Naive thymus-derived CD4-positive, alpha-beta T cell (primary cell): ENCODE data around the gene KIF20B. TPM values are rescaled to one million over a fixed set of nuclear protein-coding genes. Genes with fewer than 3 reads are reported as not detected.
A peak's percentile ranks its signal among the peaks of the same experiment; 100 is the strongest.
"Not testable (repeated sequence)": the region's sequence is repeated elsewhere in the genome, so short reads cannot be mapped to it uniquely, and the experiment has no call there.

Source experiments
- ATAC-seq: fragments of 150-1000 bp; cut with Tn5 transposase; 2 replicates; pipeline ENCODE4 v1.10.0; 2021; ENCODE audit warnings: mild to moderate bottlenecking, moderate library complexity
- CTCF ChIA-PET: fragments of 350-600 bp; sonication (Branson Sonifier 250); formaldehyde crosslinking; loops from one replicate; lab custom pipeline; 2021; ENCODE audit warnings: antibody characterized with exemption; lab: Charles Lee
- POLR2A ChIA-PET: fragments of 350-600 bp; sonication (Branson Sonifier 250); formaldehyde crosslinking; loops from one replicate; lab custom pipeline; 2021; ENCODE audit warnings: antibody characterized with exemption, inconsistent platforms; lab: Charles Lee
- DNase-seq, 9 donors: peaks; one replicate each; pipeline versions ENCODE4 v3.0.0 to v3.0.0-alpha.2; 2020 to 2022; ENCODE audit warnings: mixed read lengths in 1 of 9
- H3K27ac ChIP-seq: one replicate; pipeline ENCODE4 v1.7.0; 2013; ENCODE audit warnings: mild to moderate bottlenecking, low read depth, low read length, moderate library complexity
- H3K27me3 ChIP-seq, 2 donors: one replicate each; pipeline ENCODE4 v1.7.0; 2013; ENCODE audit warnings: low read length in 2 of 2, mild to moderate bottlenecking in 2 of 2, moderate library complexity in 2 of 2; ENCODE audit not compliant: control insufficient read depth in 2 of 2, insufficient read depth in 2 of 2
- H3K36me3 ChIP-seq, 3 experiments: 1 replicate in 2 of 3; 2 replicates in 1 of 3; pipeline ENCODE4 v1.7.0; 2013; ENCODE audit warnings: low read length in 3 of 3, mild to moderate bottlenecking in 3 of 3, moderate library complexity in 1 of 3; ENCODE audit not compliant: insufficient read depth in 3 of 3, control insufficient read depth in 2 of 3
- H3K4me1 ChIP-seq, 2 donors: one replicate each; pipeline ENCODE4 v1.7.0; 2013; ENCODE audit warnings: low read length in 2 of 2, mild to moderate bottlenecking in 2 of 2, moderate library complexity in 1 of 2; ENCODE audit not compliant: control insufficient read depth in 2 of 2, insufficient read depth in 2 of 2
- H3K4me3 ChIP-seq: 2 replicates; pipeline ENCODE4 v1.7.0; 2013; ENCODE audit warnings: mild to moderate bottlenecking, low read length
- H3K9me3 ChIP-seq, 3 experiments: 1 replicate in 2 of 3; 2 replicates in 1 of 3; pipeline ENCODE4 v1.7.0; 2013; ENCODE audit warnings: low read length in 3 of 3; ENCODE audit not compliant: control insufficient read depth in 2 of 3
- H3K27ac Mint-ChIP-seq, 9 donors: one replicate each; pipeline ENCODE4 v1.8.0; 2020 to 2022; ENCODE audit warnings: mixed read lengths in 9 of 9, mild to moderate bottlenecking in 8 of 9, moderate library complexity in 5 of 9, inconsistent platforms in 2 of 9
- H3K27me3 Mint-ChIP-seq, 5 donors: one replicate each; pipeline ENCODE4 v1.8.0; 2021 to 2022; ENCODE audit warnings: mixed read lengths in 5 of 5, mild to moderate bottlenecking in 1 of 5
- H3K36me3 Mint-ChIP-seq, 5 donors: one replicate each; pipeline ENCODE4 v1.8.0; 2020 to 2022; ENCODE audit warnings: mixed read lengths in 5 of 5, mild to moderate bottlenecking in 3 of 5, inconsistent platforms in 1 of 5
- H3K4me1 Mint-ChIP-seq, 7 donors: one replicate each; pipeline ENCODE4 v1.8.0; 2020 to 2022; ENCODE audit warnings: mixed read lengths in 7 of 7, mild to moderate bottlenecking in 3 of 7, inconsistent platforms in 1 of 7
- H3K4me3 Mint-ChIP-seq, 10 donors: one replicate each; pipeline ENCODE4 v1.8.0; 2020 to 2022; ENCODE audit warnings: mild to moderate bottlenecking in 10 of 10, mixed read lengths in 10 of 10, moderate library complexity in 6 of 10, inconsistent platforms in 2 of 10
- H3K9me3 Mint-ChIP-seq, 11 donors: one replicate each; pipeline ENCODE4 v1.8.0; 2020 to 2022; ENCODE audit warnings: mixed read lengths in 11 of 11, mild to moderate bottlenecking in 4 of 11, inconsistent platforms in 1 of 11, moderate library complexity in 1 of 11
- intact Hi-C, 2 donors: fragments of 100-400 bp; cut with micrococcal nuclease; formaldehyde crosslinking; loops; one replicate each; pipeline ENCODE4 v1.15.1; 2023
- polyA plus RNA-seq, 2 donors: library from polyadenylated mRNA; unstranded; fragments of 300-500 nt; fragmentation: Illumina TruSeq; gene quantifications; one replicate each; pipeline ENCODE4 v1.2.3, GENCODE V29; 2021
- total RNA-seq, 6 experiments: library from RNA in 5 of 6; stranded (reverse) in 5 of 6; gene quantifications; 1 replicate in 5 of 6; 2 replicates in 1 of 6; pipeline ENCODE4 v1.2.3 and lab custom pipeline; 2021 to 2026

Gene KIF20B
- total and polyA plus RNA-seq, 7 experiments from 2014 or later: 14.5 to 49.0 (median 20.1) TPM

DNA sequence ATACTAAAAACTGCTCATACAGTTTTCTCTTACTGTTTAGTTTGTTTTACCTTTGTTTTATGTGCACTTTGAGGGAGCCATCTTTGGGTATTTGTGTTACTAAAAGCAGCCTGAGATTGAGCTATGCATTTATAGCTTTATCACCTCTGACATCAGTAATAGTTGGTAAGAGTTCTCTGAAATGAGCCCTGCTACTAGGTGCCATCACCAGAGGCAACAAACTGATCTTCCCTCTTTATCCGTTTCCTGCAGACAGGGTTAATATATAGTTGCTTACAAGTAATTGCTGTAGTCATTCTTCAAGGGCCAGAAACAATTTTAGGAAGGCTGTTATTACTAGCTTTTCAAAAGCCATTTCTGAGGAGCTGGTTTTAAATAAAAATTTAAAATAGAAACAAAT, 49.1 kb downstream of the KIF20B start:
- Mint-ChIP-seq H3K36me3 (peaks cover 3 to 30% (median 22%) of the 10 kb centered on the region in 5 donors), H3K4me1 (peaks cover 0 to 6% (median 0%) of the 10 kb centered on the region in 7 donors), H3K9me3 (no peaks in the 10 kb centered on the region), H3K27me3 (no peaks in the 10 kb centered on the region), H3K27ac (no peak overlapping the region), H3K4me3 (no peak overlapping the region)
- ATAC-seq (no peak), DNase-seq (no peak)
- no peaks in the 10 kb centered on the region for H3K4me1 ChIP-seq
- no peak overlapping the region for H3K4me3 ChIP-seq
- POLR2A ChIA-PET: no interaction called here
- CTCF ChIA-PET: no interaction called here
- H3K27me3 ChIP-seq: no peaks in the 10 kb centered on the region
- peaks cover 0 to 11% (median 0%) of the 10 kb centered on the region in 3 experiments for H3K36me3 ChIP-seq
- no peak overlapping the region for H3K27ac ChIP-seq
- no peaks in the 10 kb centered on the region for H3K9me3 ChIP-seq
- intact Hi-C loops: no loop called here

DNA sequence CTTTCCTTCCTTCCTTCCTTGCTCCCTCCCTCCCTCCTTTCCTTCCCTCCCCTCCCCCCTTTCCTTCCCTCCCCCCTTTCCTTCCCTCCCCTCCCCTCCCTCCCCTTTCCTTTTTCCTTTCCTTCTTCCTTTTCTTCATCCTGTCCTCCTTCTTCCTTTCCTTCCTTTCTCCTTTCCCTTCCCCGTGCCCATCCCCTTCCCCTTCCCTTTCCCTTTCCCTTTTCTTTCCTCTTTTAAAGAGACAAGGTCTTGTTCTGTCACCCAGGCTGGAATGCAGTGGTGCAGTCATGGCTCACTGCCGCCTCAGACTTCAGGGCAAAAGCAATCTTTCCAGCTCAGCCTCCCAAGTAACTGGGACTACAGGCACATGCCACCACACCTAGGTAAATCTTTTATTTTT, 54.0 kb downstream of the KIF20B start:
- ChIA-PET CTCF (no interaction called here), POLR2A (no interaction called here)
- Histone ChIP-seq H3K36me3 (peaks cover 0 to 6% (median 0%) of the 10 kb centered on the region in 3 experiments), H3K27ac (no peak overlapping the region), H3K4me3 (no peak overlapping the region), H3K27me3 (no peaks in the 10 kb centered on the region), H3K4me1 (no peaks in the 10 kb centered on the region), H3K9me3 (no peaks in the 10 kb centered on the region)
- Mint-ChIP-seq H3K9me3 (no peaks in the 10 kb centered on the region), H3K4me1 (peaks cover 0 to 10% (median 0%) of the 10 kb centered on the region in 7 donors), H3K36me3 (peaks cover 0 to 34% (median 29%) of the 10 kb centered on the region in 5 donors), H3K27ac (peak overlapping the region in 1 of 9 donors; percentile 38), H3K4me3 (no peak overlapping the region), H3K27me3 (no peaks in the 10 kb centered on the region)
- DNase-seq: no peak
- intact Hi-C loops: no loop called here
- ATAC-seq: no peak

DNA sequence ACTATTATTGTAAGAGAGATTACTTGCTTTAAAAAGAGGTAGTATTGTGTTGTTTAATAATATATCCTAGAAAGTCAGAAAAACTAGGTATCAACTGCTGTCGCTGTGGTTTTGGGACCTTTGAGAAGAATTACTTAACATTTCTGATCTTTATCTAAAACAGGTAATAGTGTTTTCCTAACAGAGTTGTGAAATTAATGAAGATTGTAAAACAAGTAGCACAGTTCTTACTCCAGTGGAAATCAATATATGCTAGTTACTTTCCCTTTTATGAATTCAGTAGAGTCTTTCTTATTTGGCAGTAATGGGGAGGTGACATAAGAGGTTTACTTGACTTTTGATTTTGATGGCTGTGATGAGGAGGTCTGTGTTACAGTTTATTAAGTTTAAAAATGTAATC, 58.1 kb downstream of the KIF20B start:
- DNase-seq: no peak
- H3K27me3 Mint-ChIP-seq: no peaks in the 10 kb centered on the region
- no peaks in the 10 kb centered on the region for H3K27me3 ChIP-seq
- ATAC-seq: no peak
- intact Hi-C loops: no loop called here
- peaks cover 0 to 24% (median 0%) of the 10 kb centered on the region in 3 experiments for H3K36me3 ChIP-seq
- peaks cover 0 to 3% (median 0%) of the 10 kb centered on the region in 11 donors for H3K9me3 Mint-ChIP-seq
- no peak overlapping the region for H3K27ac ChIP-seq
- no peak overlapping the region for H3K4me3 ChIP-seq
- H3K9me3 ChIP-seq: no peaks in the 10 kb centered on the region
- peak overlapping the region in 1 of 9 donors; percentile 4 for H3K27ac Mint-ChIP-seq
- H3K36me3 Mint-ChIP-seq: peaks cover 10 to 58% (median 49%) of the 10 kb centered on the region in 5 donors
- peaks cover 0 to 4% (median 0%) of the 10 kb centered on the region in 7 donors for H3K4me1 Mint-ChIP-seq
- no peaks in the 10 kb centered on the region for H3K4me1 ChIP-seq
- H3K4me3 Mint-ChIP-seq: no peak overlapping the region
- CTCF ChIA-PET: no interaction called here
- POLR2A ChIA-PET: no interaction called here

DNA sequence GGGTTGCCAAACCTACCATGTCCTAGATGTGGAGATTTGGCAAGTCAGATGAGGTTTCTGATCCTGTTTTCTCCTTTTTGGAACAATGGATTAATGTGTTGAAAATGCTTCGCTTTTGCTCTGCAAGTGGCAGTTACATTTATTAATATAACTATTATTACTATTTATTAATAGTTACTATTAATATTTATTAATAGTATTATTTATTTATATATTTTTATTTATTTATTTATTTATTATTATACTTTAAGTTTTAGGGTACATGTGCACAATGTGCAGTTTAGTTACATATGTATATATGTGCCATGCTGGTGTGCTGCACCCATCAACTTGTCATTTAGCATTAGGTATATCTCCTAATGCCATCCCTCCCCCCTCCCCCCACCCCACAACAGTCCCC, 62.3 kb downstream of the KIF20B start:
- H3K36me3 Mint-ChIP-seq: peaks cover 13 to 65% (median 52%) of the 10 kb centered on the region in 5 donors
- H3K27me3 Mint-ChIP-seq, H3K4me3 ChIP-seq, POLR2A ChIA-PET, H3K27ac ChIP-seq, H3K4me1 ChIP-seq, H3K27me3 ChIP-seq, H3K4me3 Mint-ChIP-seq, H3K9me3 Mint-ChIP-seq, H3K4me1 Mint-ChIP-seq, H3K27ac Mint-ChIP-seq, CTCF ChIA-PET, H3K9me3 ChIP-seq, intact Hi-C loops, DNase-seq, ATAC-seq: not testable (repeated sequence)
- peaks cover 0 to 24% (median 0%) of the 10 kb centered on the region in 3 experiments for H3K36me3 ChIP-seq

DNA sequence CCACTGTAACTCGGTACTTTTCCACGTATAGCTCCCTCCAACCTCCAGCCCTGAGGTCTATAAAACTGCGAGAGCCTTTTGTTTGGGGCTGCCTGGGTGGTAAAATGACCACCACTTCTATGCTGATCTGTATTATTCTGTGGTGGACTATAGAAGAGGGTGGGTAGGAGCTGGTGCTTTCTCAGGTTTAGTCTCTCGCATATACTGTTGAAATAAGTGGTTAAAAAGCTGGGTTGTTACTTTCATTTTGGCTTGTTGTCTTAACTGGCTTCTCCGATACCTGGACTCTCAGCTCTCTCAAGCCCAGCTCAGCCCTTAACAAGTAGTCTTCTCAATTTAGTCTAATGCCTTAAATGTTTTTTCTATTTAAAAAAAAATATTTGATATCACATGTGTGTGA, 70.3 kb downstream of the KIF20B start:
- Histone ChIP-seq H3K36me3 (peaks cover 0 to 4% (median 0%) of the 10 kb centered on the region in 3 experiments), H3K27me3 (no peaks in the 10 kb centered on the region), H3K4me3 (no peak overlapping the region), H3K9me3 (no peaks in the 10 kb centered on the region), H3K4me1 (no peaks in the 10 kb centered on the region), H3K27ac (no peak overlapping the region)
- Mint-ChIP-seq H3K27me3 (no peaks in the 10 kb centered on the region), H3K4me1 (peaks cover 0 to 20% (median 0%) of the 10 kb centered on the region in 7 donors), H3K36me3 (peaks cover 16 to 49% (median 35%) of the 10 kb centered on the region in 5 donors), H3K4me3 (no peak overlapping the region), H3K27ac (no peak overlapping the region), H3K9me3 (no peaks in the 10 kb centered on the region)
- intact Hi-C loops: no loop called here
- POLR2A ChIA-PET: no interaction called here
- CTCF ChIA-PET: no interaction called here
- ATAC-seq (no peak), DNase-seq (no peak)

DNA sequence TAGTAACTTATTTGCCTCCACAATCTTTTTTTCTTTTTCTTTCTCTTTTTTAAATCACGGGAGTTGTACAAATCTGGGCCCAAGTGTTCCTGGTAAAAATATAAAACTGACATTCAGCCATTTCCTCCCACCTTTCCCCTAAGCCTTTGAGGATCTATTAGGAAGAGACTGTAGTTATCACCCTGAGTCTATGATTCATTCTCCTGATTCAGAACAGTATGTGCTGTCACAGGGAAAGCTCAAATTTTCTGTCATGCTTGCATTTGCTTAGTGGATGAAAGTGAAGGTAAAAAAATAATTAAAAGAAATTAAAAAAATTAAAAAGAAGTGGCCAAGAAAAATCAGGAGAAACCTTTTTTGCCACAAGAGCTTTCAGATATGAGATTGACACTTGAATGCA, 71.7 kb downstream of the KIF20B start:
- Mint-ChIP-seq H3K36me3 (peaks cover 22 to 55% (median 39%) of the 10 kb centered on the region in 5 donors), H3K27me3 (no peaks in the 10 kb centered on the region), H3K9me3 (no peaks in the 10 kb centered on the region), H3K4me3 (no peak overlapping the region), H3K4me1 (peaks cover 0 to 17% (median 0%) of the 10 kb centered on the region in 7 donors), H3K27ac (no peak overlapping the region)
- ChIA-PET POLR2A (no interaction called here), CTCF (no interaction called here)
- DNase-seq: no peak
- peaks cover 0 to 4% (median 0%) of the 10 kb centered on the region in 3 experiments for H3K36me3 ChIP-seq
- ATAC-seq: no peak
- H3K9me3 ChIP-seq: no peaks in the 10 kb centered on the region
- intact Hi-C loops: no loop called here
- no peaks in the 10 kb centered on the region for H3K4me1 ChIP-seq
- no peaks in the 10 kb centered on the region for H3K27me3 ChIP-seq
- H3K4me3 ChIP-seq: no peak overlapping the region
- H3K27ac ChIP-seq: no peak overlapping the region

DNA sequence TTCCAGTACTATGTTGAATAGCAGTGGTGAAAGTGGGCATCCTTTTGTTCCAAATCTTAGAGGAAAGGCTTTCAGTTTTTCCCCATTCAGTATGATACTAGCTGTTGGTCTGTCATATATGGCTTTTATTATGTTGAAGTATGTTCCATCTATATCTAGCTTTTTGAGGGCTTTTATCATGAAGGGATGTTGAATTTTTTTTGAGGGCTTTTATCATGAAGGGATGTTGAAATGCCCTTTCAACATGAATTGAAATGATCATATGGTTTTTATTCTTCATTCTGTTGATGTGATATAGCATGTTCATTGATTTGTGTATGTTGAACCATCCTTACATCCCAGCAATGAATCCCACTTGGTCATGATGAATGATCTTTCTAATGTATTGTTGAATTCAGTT, 75.3 kb downstream of the KIF20B start:
- no peak overlapping the region for H3K27ac ChIP-seq
- intact Hi-C loops: no loop called here
- H3K9me3 ChIP-seq: no peaks in the 10 kb centered on the region
- H3K27me3 Mint-ChIP-seq: no peaks in the 10 kb centered on the region
- DNase-seq: no peak
- H3K27me3 ChIP-seq: no peaks in the 10 kb centered on the region
- H3K4me1 ChIP-seq: no peaks in the 10 kb centered on the region
- peaks cover 0 to 7% (median 0%) of the 10 kb centered on the region in 7 donors for H3K4me1 Mint-ChIP-seq
- POLR2A ChIA-PET: no interaction called here
- H3K4me3 ChIP-seq: no peak overlapping the region
- no peak overlapping the region for H3K27ac Mint-ChIP-seq
- H3K36me3 ChIP-seq: no peaks in the 10 kb centered on the region
- ATAC-seq: no peak
- CTCF ChIA-PET: no interaction called here
- H3K9me3 Mint-ChIP-seq: no peaks in the 10 kb centered on the region
- no peak overlapping the region for H3K4me3 Mint-ChIP-seq
- peaks cover 15 to 49% (median 22%) of the 10 kb centered on the region in 5 donors for H3K36me3 Mint-ChIP-seq
